NK-92 (cell line): ENCODE results near the gene P4HB.

Source experiments
- DNase-seq: peaks from one replicate; lab custom pipeline; 2025; ENCODE audit not compliant: unreplicated experiment; lab: John Stamatoyannopoulos, UW

Gene P4HB

GRCh38 chr17:81898029-81898866, 37.9 kb upstream of the P4HB start:
- no peak for DNase-seq

- no peak for DNase-seq
These were observed 35.1 kb upstream of the P4HB start for GRCh38 chr17:81895400-81895799.

- no peak for DNase-seq
These were observed 30.9 kb upstream of the P4HB start for GRCh38 chr17:81891303-81891552.

GRCh38 chr17:81890447-81891302, 30.3 kb upstream of the P4HB start:
- DNase-seq, result no peak

GRCh38 chr17:81889602-81890001, 29.3 kb upstream of the P4HB start:
- DNase-seq, result no peak

- no peak for DNase-seq
These were observed 28.8 kb upstream of the P4HB start for GRCh38 chr17:81888988-81889595.

- DNase-seq, result no peak
These were observed 28.0 kb upstream of the P4HB start for GRCh38 chr17:81888105-81888987.

- no peak for DNase-seq
These were observed 25.7 kb upstream of the P4HB start for GRCh38 chr17:81885869-81886548.

- no peak for DNase-seq
These were observed 25.1 kb upstream of the P4HB start for GRCh38 chr17:81885454-81885853.

- DNase-seq, result no peak
These were observed 24.6 kb upstream of the P4HB start for GRCh38 chr17:81884968-81885367.

GRCh38 chr17:81884520-81884919, 24.2 kb upstream of the P4HB start:
- DNase-seq, result no peak

- DNase-seq, result no peak
These were observed 18.8 kb upstream of the P4HB start for GRCh38 chr17:81879121-81879520.

- no peak for DNase-seq
These were observed 18.0 kb upstream of the P4HB start for GRCh38 chr17:81878294-81878693.

GRCh38 chr17:81877569-81877968, 17.2 kb upstream of the P4HB start:
- DNase-seq, result no peak

- DNase-seq, result peak; percentile 68
These were observed 11.3 kb upstream of the P4HB start for GRCh38 chr17:81871387-81872230.

- no peak for DNase-seq
These were observed 10.6 kb upstream of the P4HB start, which contains the start of gene ARHGDIA for GRCh38 chr17:81870981-81871386. Gene ARHGDIA (minus strand): TSS chr17:81871337. CDS start chr17:81869930, 1,407 bp downstream.

GRCh38 chr17:81870131-81870980, 10.0 kb upstream of the P4HB start:
- DNase-seq, result no peak
